ENCODE data around the gene TMCO6. TPM values are rescaled to one million over a fixed set of nuclear protein-coding genes. Genes with fewer than 3 reads are reported as not detected.

The TMCO6 gene
- total and polyA plus RNA-seq, 2 of the 4 experiments (the other 2 are of a cell fraction) = 6.6 to 10.6 TPM

DNA sequence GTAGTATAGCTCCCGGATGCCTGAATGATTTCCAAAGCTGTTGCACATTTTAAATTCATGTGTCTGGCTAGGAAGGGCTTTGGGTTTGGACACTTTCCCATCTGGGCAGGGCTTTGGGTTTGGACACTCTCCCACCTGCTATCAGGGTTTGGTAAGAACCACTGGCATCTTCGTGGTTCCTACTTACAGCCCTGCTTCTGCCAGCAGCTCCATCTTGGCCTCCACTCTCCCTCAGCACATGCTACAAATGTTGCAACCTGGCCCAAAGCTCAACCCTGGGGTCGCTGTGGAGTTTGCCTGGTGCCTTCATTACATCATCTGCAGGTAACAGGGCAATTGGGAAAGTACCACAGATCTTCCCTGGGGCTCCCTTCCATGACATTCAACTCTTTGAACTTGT is 3.5 kb downstream of the TMCO6 start:
- in situ Hi-C loops (cut with MboI; ENCODE audit: low sequenced_read_pairs) = no loop called here
- H2BK15ac ChIP-seq (ENCODE audit: low read depth, low read length) = no peak overlapping the region
- H4K20me1 ChIP-seq (ENCODE audit: insufficient read depth, low read length) = no peaks in the 10 kb centered on the region
- peaks cover 17 to 42% of the 10 kb centered on the region in 2 experiments for H3K79me1 ChIP-seq (ENCODE audit: low read depth in 1 of 2, low read length in 2 of 2)
- no peak overlapping the region for H3K27ac ChIP-seq (ENCODE audit: insufficient read depth, low read length)
- no peak overlapping the region for H3K4me2 ChIP-seq (ENCODE audit: low read depth, low read length)
- no peak overlapping the region for H2AK9ac ChIP-seq (replicated peaks; ENCODE audit: low read depth, low read length, poor library complexity)
- peaks cover 7% of the 10 kb centered on the region for H3K9me1 ChIP-seq (ENCODE audit: insufficient read depth, low read length)
- H3K4me1 ChIP-seq (ENCODE audit: control insufficient read depth, insufficient read depth, low read length) = peaks cover 6% of the 10 kb centered on the region
- ATAC-seq (ENCODE audit: low read depth) (no peak), DNase-seq (peak; percentile 45)
- ChIA-PET POLR2A (ENCODE audit: unreplicated experiment) (no interaction called here), CTCF (no interaction called here)
- H3K56ac ChIP-seq (ENCODE audit: extremely low read depth, insufficient read depth, low read length) = no peak overlapping the region
- H2BK120ac ChIP-seq (ENCODE audit: low read depth, low read length) = no peak overlapping the region
- no peak overlapping the region for H3K4me3 ChIP-seq (ENCODE audit: insufficient read depth, low read depth, low read length)
- BruUV-seq (replicated peaks) = no TSS peak
- no peak overlapping the region for H2BK20ac ChIP-seq (ENCODE audit: low read depth, low read length)
- dilution Hi-C loops (cut with HindIII; ENCODE audit: low sequenced_read_pairs, unreplicated experiment) = no loop called here
- no peak overlapping the region for H2BK5ac ChIP-seq (ENCODE audit: low read depth, low read length, poor library complexity, severe bottlenecking)
- H4K8ac ChIP-seq (ENCODE audit: low read depth in 2 of 2, low read length in 2 of 2) = no peak overlapping the region
- intact Hi-C loops (cut with micrococcal nuclease) = no loop called here
- no peak overlapping the region for H3K18ac ChIP-seq (ENCODE audit: low read depth, low read length)
- H2AFZ ChIP-seq (replicated peaks; ENCODE audit: low read length, poor library complexity) = no peak overlapping the region
- no peaks in the 10 kb centered on the region for H3K27me3 ChIP-seq (ENCODE audit: control insufficient read depth, insufficient read depth, low read length)
- TF ChIP-seq NFE2L2 (IDR thresholded peaks at IDR 0.05; ENCODE audit: low read depth, low read length) = no peak
- TF ChIP-seq CHD1 (IDR thresholded peaks at IDR 0.05; ENCODE audit: low read depth, low read length) = no peak
- TF ChIP-seq, protein P1, sequence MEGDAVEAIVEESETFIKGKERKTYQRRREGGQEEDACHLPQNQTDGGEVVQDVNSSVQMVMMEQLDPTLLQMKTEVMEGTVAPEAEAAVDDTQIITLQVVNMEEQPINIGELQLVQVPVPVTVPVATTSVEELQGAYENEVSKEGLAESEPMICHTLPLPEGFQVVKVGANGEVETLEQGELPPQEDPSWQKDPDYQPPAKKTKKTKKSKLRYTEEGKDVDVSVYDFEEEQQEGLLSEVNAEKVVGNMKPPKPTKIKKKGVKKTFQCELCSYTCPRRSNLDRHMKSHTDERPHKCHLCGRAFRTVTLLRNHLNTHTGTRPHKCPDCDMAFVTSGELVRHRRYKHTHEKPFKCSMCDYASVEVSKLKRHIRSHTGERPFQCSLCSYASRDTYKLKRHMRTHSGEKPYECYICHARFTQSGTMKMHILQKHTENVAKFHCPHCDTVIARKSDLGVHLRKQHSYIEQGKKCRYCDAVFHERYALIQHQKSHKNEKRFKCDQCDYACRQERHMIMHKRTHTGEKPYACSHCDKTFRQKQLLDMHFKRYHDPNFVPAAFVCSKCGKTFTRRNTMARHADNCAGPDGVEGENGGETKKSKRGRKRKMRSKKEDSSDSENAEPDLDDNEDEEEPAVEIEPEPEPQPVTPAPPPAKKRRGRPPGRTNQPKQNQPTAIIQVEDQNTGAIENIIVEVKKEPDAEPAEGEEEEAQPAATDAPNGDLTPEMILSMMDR (conservative IDR thresholded peaks at IDR 0.05; ENCODE audit: low read depth, low read length) = no peak
- no peak for TF ChIP-seq BHLHE40 (IDR thresholded peaks at IDR 0.05; ENCODE audit: low read depth, low read length)
- TF ChIP-seq MXI1 (IDR thresholded peaks at IDR 0.05; ENCODE audit: borderline replicate concordance, low read depth, low read length) = no peak
- no peak for TF ChIP-seq USF2 (IDR thresholded peaks at IDR 0.05; ENCODE audit: low read depth, low read length)
- TF ChIP-seq CEBPB (IDR thresholded peaks at IDR 0.05; ENCODE audit: low read depth, low read length) = no peak
- no peak for TF ChIP-seq RCOR1 (IDR thresholded peaks at IDR 0.05; ENCODE audit: insufficient replicate concordance, low read length)
- no peak for TF ChIP-seq RFX5 (IDR thresholded peaks at IDR 0.05; ENCODE audit: low read depth, low read length)
- TF ChIP-seq, protein P2, sequence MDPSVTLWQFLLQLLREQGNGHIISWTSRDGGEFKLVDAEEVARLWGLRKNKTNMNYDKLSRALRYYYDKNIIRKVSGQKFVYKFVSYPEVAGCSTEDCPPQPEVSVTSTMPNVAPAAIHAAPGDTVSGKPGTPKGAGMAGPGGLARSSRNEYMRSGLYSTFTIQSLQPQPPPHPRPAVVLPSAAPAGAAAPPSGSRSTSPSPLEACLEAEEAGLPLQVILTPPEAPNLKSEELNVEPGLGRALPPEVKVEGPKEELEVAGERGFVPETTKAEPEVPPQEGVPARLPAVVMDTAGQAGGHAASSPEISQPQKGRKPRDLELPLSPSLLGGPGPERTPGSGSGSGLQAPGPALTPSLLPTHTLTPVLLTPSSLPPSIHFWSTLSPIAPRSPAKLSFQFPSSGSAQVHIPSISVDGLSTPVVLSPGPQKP (IDR thresholded peaks at IDR 0.05; ENCODE audit: borderline replicate concordance, low read depth, low read length) = no peak
- TF ChIP-seq FOS (IDR thresholded peaks at IDR 0.05; ENCODE audit: low read depth, low read length) = no peak
- no peak for TF ChIP-seq POLR2A (IDR thresholded peaks at IDR 0.05; ENCODE audit: low read depth, low read length)
- no peak for TF ChIP-seq RAD21 (IDR thresholded peaks at IDR 0.05; ENCODE audit: low read length)
- no peak for TF ChIP-seq MAFK (IDR thresholded peaks at IDR 0.05; ENCODE audit: low read depth, low read length)
- TF ChIP-seq SMC3 (IDR thresholded peaks at IDR 0.05; ENCODE audit: low read depth, low read length) = no peak
- no peak for TF ChIP-seq MAZ (IDR thresholded peaks at IDR 0.05; ENCODE audit: borderline replicate concordance, low read depth, low read length)
- H4K5ac ChIP-seq (ENCODE audit: low read depth, low read length) = no peak overlapping the region
- H2AK5ac ChIP-seq (ENCODE audit: low read depth, low read length) = no peak overlapping the region
- no CpG with 5 or more reads among the region's 3 CpGs for WGBS, 2 experiments (ENCODE audit: extremely low coverage in 2 of 2, insufficient read length in 1 of 2)
- H4K91ac ChIP-seq (ENCODE audit: insufficient read depth, low read depth, low read length) = no peak overlapping the region
- no peak overlapping the region for H3K9ac ChIP-seq (ENCODE audit: low read depth, low read length)
- peaks cover 24% of the 10 kb centered on the region for H3K36me3 ChIP-seq (ENCODE audit: control insufficient read depth, insufficient read depth, low read length)
- H3K4ac ChIP-seq (ENCODE audit: low read depth, low read length) = no peak overlapping the region
- no peak overlapping the region for H3K23ac ChIP-seq (ENCODE audit: low read depth, low read length)
- H3K14ac ChIP-seq (replicated peaks; ENCODE audit: low read depth, low read length) = no peak overlapping the region
- H3K9me3 ChIP-seq (ENCODE audit: control insufficient read depth, insufficient read depth, low read length) = no peaks in the 10 kb centered on the region

All from IMR-90 (cell line).